NCI-H2227 treated with DMSO at 0.1 percent for 48 hours (cell line): Measurements from ENCODE around the gene RBM3.

Source experiments
- DNase-seq: peaks from one replicate; lab custom pipeline; 2025; lab: John Stamatoyannopoulos, UW

Gene RBM3

DNA sequence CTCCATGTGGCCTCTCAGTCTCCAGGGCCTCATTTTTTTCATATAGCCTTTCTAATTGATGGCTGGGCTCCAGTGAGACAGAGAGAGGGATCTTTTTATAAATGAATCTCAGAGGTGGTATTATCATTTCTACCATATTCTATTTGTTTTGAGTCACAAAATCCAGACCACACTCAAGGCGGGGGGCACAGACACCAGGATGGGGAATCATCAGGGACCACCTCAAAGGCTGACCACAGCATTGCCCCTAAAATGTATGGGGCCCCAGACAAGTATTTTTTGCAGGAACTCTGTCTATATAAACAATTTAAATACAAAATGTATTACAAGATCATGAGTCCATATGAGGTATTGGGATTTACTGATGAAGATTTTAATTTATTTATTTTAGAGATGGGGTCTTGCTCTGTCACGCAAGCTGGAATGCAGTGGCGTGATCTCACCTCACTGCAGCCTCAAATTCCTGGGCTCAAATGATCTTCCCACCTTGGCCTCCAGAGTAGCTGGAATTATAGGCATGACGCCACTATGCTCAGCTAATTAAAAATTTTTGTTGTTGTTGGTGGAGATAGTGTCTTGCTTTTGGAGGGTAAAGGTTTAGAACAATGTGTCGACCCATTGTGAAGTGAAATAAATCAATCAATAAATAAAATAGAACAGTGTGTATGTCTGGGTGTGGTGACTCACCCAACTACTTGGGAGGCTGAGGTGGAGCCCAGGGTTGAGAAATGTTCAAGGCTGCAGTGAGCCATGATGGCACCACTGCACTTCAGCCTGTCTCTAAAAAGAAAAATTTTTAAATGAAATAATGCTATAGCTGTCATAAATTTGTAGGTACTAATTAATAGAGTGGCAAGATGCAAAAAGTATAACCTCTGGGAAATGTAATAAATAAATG is 52.4 kb downstream of the RBM3 start:
- no peak for DNase-seq
